ENCODE data around the gene DYNLT1.
"Not testable (repeated sequence)": the region's sequence is repeated elsewhere in the genome, so short reads cannot be mapped to it uniquely, and the experiment has no call there.

DYNLT1 gene

GRCh38 chr6:158684745-158685324 is 40.3 kb upstream of the DYNLT1 start:
- TF ChIP-seq CTCF (IDR thresholded peaks at IDR 0.05; ENCODE audit: low read depth, low read length), result no peak
- H3K4me1 ChIP-seq, result no peaks in the 10 kb centered on the region
- no peaks in the 10 kb centered on the region for H3K36me3 ChIP-seq
- H3K27me3 ChIP-seq, result no peaks in the 10 kb centered on the region
- H3K4me3 ChIP-seq (ENCODE audit: low read depth, low read length), result no peak overlapping the region
- no peaks in the 10 kb centered on the region for H3K9me3 ChIP-seq
- DNase-seq, result no peak

DNA sequence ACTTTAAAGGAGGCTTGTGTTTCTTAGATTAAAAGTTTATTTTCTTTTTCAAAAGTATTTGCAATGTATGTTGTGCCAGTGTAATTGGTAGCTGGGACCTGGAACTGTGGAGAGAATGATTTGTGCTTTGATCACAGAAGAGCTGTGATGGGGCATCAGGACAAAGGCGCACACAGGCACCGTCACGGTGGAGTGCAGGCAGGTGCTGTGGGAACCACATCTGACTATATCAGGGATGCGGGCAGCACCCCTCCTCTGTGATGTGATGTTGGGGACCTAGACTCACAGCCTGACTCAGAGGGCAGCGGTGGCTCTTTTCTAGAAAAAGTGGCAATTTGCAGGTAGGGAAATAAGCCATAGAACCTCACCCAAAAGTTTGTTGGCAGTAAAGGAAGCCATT is 39.8 kb upstream of the DYNLT1 start:
- no peak for TF ChIP-seq CTCF (IDR thresholded peaks at IDR 0.05; ENCODE audit: low read depth, low read length)
- Histone ChIP-seq H3K9me3 (no peaks in the 10 kb centered on the region), H3K4me1 (no peaks in the 10 kb centered on the region), H3K36me3 (no peaks in the 10 kb centered on the region), H3K27me3 (no peaks in the 10 kb centered on the region), H3K4me3 (ENCODE audit: low read depth, low read length) (no peak overlapping the region)
- no peak for DNase-seq

DNA sequence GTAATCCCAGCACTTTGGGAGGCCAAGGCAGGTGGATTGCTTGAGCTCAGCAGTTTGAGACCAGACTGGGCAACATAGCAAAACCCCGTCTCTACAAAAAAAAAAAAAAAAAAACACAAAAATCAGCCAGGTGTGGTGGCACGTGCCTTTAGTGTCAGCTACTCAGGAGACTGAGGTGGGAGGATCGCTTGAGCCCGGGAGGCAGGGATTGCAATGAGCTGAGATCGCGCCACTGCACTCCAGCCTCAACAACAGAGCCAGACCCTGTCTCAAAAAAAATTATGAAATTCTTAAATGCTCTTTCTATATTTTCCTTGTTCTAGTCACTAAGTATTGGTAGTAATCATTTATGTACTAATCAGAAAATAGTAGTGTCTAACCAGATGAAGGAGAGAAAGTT is 35.9 kb upstream of the DYNLT1 start:
- H3K36me3 ChIP-seq, result no peaks in the 10 kb centered on the region
- no peak overlapping the region for H3K4me3 ChIP-seq (ENCODE audit: low read depth, low read length)
- no peak for DNase-seq
- H3K27me3 ChIP-seq, result no peaks in the 10 kb centered on the region
- H3K4me1 ChIP-seq, result no peaks in the 10 kb centered on the region
- TF ChIP-seq CTCF (IDR thresholded peaks at IDR 0.05; ENCODE audit: low read depth, low read length), result no peak
- H3K9me3 ChIP-seq, result no peaks in the 10 kb centered on the region

DNA sequence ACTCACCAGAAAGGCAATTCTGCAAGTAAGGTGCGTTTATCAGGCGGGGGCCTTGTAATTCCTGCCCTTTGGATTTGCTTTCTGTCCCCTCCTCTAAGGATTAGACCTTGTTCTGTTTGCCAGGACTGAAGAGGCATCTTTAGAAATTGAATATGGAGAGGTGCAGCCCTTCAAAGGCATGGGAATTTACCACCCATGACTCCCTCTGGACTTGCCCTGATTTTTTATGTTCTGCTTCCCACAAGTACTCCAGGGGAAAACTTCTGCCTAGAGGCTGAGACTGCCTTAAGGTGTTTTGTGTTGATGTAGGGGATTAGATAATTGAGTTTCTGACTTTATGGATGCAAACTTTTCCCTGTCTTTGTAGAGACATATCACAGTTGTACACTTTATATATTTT is 35.5 kb upstream of the DYNLT1 start:
- DNase-seq, result no peak
- Histone ChIP-seq H3K36me3 (no peaks in the 10 kb centered on the region), H3K9me3 (no peaks in the 10 kb centered on the region), H3K27me3 (no peaks in the 10 kb centered on the region), H3K4me1 (peaks cover under 1% of the 10 kb centered on the region; the same call in 1 of the 2 replicates), H3K4me3 (ENCODE audit: low read depth, low read length) (no peak overlapping the region)
- TF ChIP-seq CTCF (IDR thresholded peaks at IDR 0.05; ENCODE audit: low read depth, low read length), result no peak

- Histone ChIP-seq H3K4me3 (ENCODE audit: low read depth, low read length) (no peak overlapping the region), H3K27me3 (no peaks in the 10 kb centered on the region), H3K4me1 (peaks cover 8% of the 10 kb centered on the region), H3K36me3 (no peaks in the 10 kb centered on the region), H3K9me3 (no peaks in the 10 kb centered on the region)
- TF ChIP-seq CTCF (IDR thresholded peaks at IDR 0.05; ENCODE audit: low read depth, low read length), result no peak
- DNase-seq, result no peak
Observed at GRCh38 chr6:158677906-158678578, 33.5 kb upstream of the DYNLT1 start.

- not testable (repeated sequence) for DNase-seq; H3K27me3 ChIP-seq; H3K36me3 ChIP-seq; H3K4me1 ChIP-seq; H3K4me3 ChIP-seq (ENCODE audit: low read depth, low read length); H3K9me3 ChIP-seq
Observed at GRCh38 chr6:158677094-158677493, 32.6 kb upstream of the DYNLT1 start.

Measured in BE2C (cell line).